ENCODE data around the gene CADM1. TPM values are rescaled to one million over a fixed set of nuclear protein-coding genes. Genes with fewer than 3 reads are reported as not detected.

CADM1 gene
- total and polyA plus RNA-seq, 2 experiments from 2014 or later, result 16.5 to 18.0 TPM

- Histone ChIP-seq H2AFZ (no peak overlapping the region), H3K79me2 (replicated peaks; ENCODE audit: insufficient read depth) (no peaks in the 10 kb centered on the region), H3K27ac (ENCODE audit: low read depth) (no peak overlapping the region), H3K4me1 (ENCODE audit: insufficient read depth) (no peaks in the 10 kb centered on the region), H3K9me2 (ENCODE audit: insufficient read depth) (no peaks in the 10 kb centered on the region), H3K27me3 (ENCODE audit: insufficient read depth) (no peaks in the 10 kb centered on the region), H3K36me3 (ENCODE audit: insufficient read depth) (no peaks in the 10 kb centered on the region), H3K4me2 (no peak overlapping the region), H3F3A (replicated peaks; ENCODE audit: low read depth) (no peaks in the 10 kb centered on the region), H3K4me3 (no peak overlapping the region), H4K20me1 (replicated peaks; ENCODE audit: insufficient read depth) (no peaks in the 10 kb centered on the region)
- Mint-ChIP-seq H3K36me3 (ENCODE audit: low read depth) (peaks cover 3% of the 10 kb centered on the region; the same call in 1 of the 3 replicates), H3K9me3 (no peaks in the 10 kb centered on the region), H3K4me1 (peaks cover 10% of the 10 kb centered on the region; the same call in 2 of the 3 replicates), H3K4me3 (no peak overlapping the region), H3K27ac (no peak overlapping the region), H3K27me3 (ENCODE audit: insufficient read depth, low read depth, poor library complexity) (peaks cover 3% of the 10 kb centered on the region)
- peak; percentile 54 to 56 for TF ChIP-seq CTCF (conservative IDR thresholded peaks at IDR 0.05; ENCODE audit: low read depth in 2 of 2)
- no peak for TF ChIP-seq ZNF114 (CRISPR knock-in tag; IDR thresholded peaks at IDR 0.05)
- DNase-seq (ENCODE audit: low spot score), result peak; percentile 75
- ATAC-seq, result peak; percentile 95
These were observed 288.3 kb downstream of the CADM1 start for GRCh38 chr11:115215694-115216617.

GRCh38 chr11:115214644-115215234 lies 289.5 kb downstream of the CADM1 start:
- Mint-ChIP-seq H3K4me3 (no peak overlapping the region), H3K36me3 (ENCODE audit: low read depth) (peaks cover 3% of the 10 kb centered on the region; the same call in 1 of the 3 replicates), H3K27me3 (ENCODE audit: insufficient read depth, low read depth, poor library complexity) (peaks cover 3% of the 10 kb centered on the region), H3K4me1 (peaks cover 12% of the 10 kb centered on the region; the same call in 2 of the 3 replicates), H3K9me3 (no peaks in the 10 kb centered on the region), H3K27ac (no peak overlapping the region)
- H3K4me1 ChIP-seq (ENCODE audit: insufficient read depth), result no peaks in the 10 kb centered on the region
- no peaks in the 10 kb centered on the region for H3F3A ChIP-seq (replicated peaks; ENCODE audit: low read depth)
- H3K36me3 ChIP-seq (ENCODE audit: insufficient read depth), result no peaks in the 10 kb centered on the region
- H3K27ac ChIP-seq (ENCODE audit: low read depth), result no peak overlapping the region
- no peaks in the 10 kb centered on the region for H3K9me2 ChIP-seq (ENCODE audit: insufficient read depth)
- no peak for TF ChIP-seq CREB1 (CRISPR knock-in tag; IDR thresholded peaks at IDR 0.05; ENCODE audit: low read depth)
- no peak for TF ChIP-seq EZH2phosphoT487 (IDR thresholded peaks at IDR 0.05; ENCODE audit: unreplicated experiment)
- no peak for TF ChIP-seq ETS1 (IDR thresholded peaks at IDR 0.05)
- TF ChIP-seq ZNF462 (CRISPR knock-in tag; IDR thresholded peaks at IDR 0.05), result no peak
- H4K20me1 ChIP-seq (replicated peaks; ENCODE audit: insufficient read depth), result no peaks in the 10 kb centered on the region
- no peaks in the 10 kb centered on the region for H3K27me3 ChIP-seq (ENCODE audit: insufficient read depth)
- DNase-seq (ENCODE audit: low spot score) (no peak), ATAC-seq (no peak)
- no peak overlapping the region for H3K4me3 ChIP-seq
- H3K79me2 ChIP-seq (replicated peaks; ENCODE audit: insufficient read depth), result no peaks in the 10 kb centered on the region
- no peak overlapping the region for H3K4me2 ChIP-seq
- H2AFZ ChIP-seq, result no peak overlapping the region
